Measurements from ENCODE around the gene OXCT1. TPM values are rescaled to one million over a fixed set of nuclear protein-coding genes. Genes with fewer than 3 reads are reported as not detected.

The OXCT1 gene
- total RNA-seq, 3 donors from 2014 or later = 8.9 to 27.0 (median 14.9) TPM

- Histone ChIP-seq H3K36me3 (ENCODE audit: low read depth) (no peaks in the 10 kb centered on the region), H3K4me1 (ENCODE audit: low read depth) (peaks cover 3% of the 10 kb centered on the region), H3K9me3 (no peaks in the 10 kb centered on the region), H3K4me3 (no peak overlapping the region)
- ATAC-seq (peak; percentile 60), DNase-seq (no peak)
- no peak for TF ChIP-seq CTCF (IDR thresholded peaks at IDR 0.05)
- intact Hi-C loops (cut with DNase I, micrococcal nuclease) = no loop called here
Observed at GRCh38 chr5:41835645-41836044, 34.6 kb downstream of the OXCT1 start.

GRCh38 chr5:41834506-41834905 lies 35.7 kb downstream of the OXCT1 start:
- TF ChIP-seq CTCF (IDR thresholded peaks at IDR 0.05) = no peak
- DNase-seq = no peak

GRCh38 chr5:41832430-41832829 lies 37.8 kb downstream of the OXCT1 start:
- H3K36me3 ChIP-seq (ENCODE audit: low read depth) = no peaks in the 10 kb centered on the region

More at GRCh38 chr5:41834506-41834905, 35.7 kb downstream of the OXCT1 start:
- Histone ChIP-seq H3K4me3 (no peak overlapping the region), H3K4me1 (ENCODE audit: low read depth) (peaks cover 3% of the 10 kb centered on the region), H3K9me3 (no peaks in the 10 kb centered on the region), H3K36me3 (ENCODE audit: low read depth) (no peaks in the 10 kb centered on the region)
- ATAC-seq = no peak
- intact Hi-C loops (cut with DNase I, micrococcal nuclease) = no loop called here

GRCh38 chr5:41831155-41831554 lies 39.1 kb downstream of the OXCT1 start:
- DNase-seq (no peak), ATAC-seq (no peak)
- no peaks in the 10 kb centered on the region for H3K9me3 ChIP-seq
- no peaks in the 10 kb centered on the region for H3K36me3 ChIP-seq (ENCODE audit: low read depth)
- H3K4me1 ChIP-seq (ENCODE audit: low read depth) = peaks cover 3% of the 10 kb centered on the region
- TF ChIP-seq CTCF (IDR thresholded peaks at IDR 0.05) = no peak
- intact Hi-C loops (cut with DNase I, micrococcal nuclease) = no loop called here
- H3K4me3 ChIP-seq = no peak overlapping the region

More at GRCh38 chr5:41832430-41832829, 37.8 kb downstream of the OXCT1 start:
- intact Hi-C loops (cut with DNase I, micrococcal nuclease) = no loop called here
- no peak for TF ChIP-seq CTCF (IDR thresholded peaks at IDR 0.05)
- Histone ChIP-seq H3K4me3 (no peak overlapping the region), H3K4me1 (ENCODE audit: low read depth) (peaks cover 3% of the 10 kb centered on the region), H3K9me3 (no peaks in the 10 kb centered on the region)
- no peak for DNase-seq
- ATAC-seq = no peak

- H3K4me1 ChIP-seq (ENCODE audit: low read depth) = no peaks in the 10 kb centered on the region
- intact Hi-C loops (cut with DNase I, micrococcal nuclease) = no loop called here
- ATAC-seq (no peak), DNase-seq (no peak)
- TF ChIP-seq CTCF (IDR thresholded peaks at IDR 0.05) = no peak
- H3K36me3 ChIP-seq (ENCODE audit: low read depth) = no peaks in the 10 kb centered on the region
- H3K9me3 ChIP-seq = no peaks in the 10 kb centered on the region
- H3K4me3 ChIP-seq = no peak overlapping the region
Observed at GRCh38 chr5:41827792-41828191, 42.4 kb downstream of the OXCT1 start.

GRCh38 chr5:41822036-41822435 lies 48.2 kb downstream of the OXCT1 start:
- no peak for ATAC-seq
- H3K4me3 ChIP-seq = no peak overlapping the region
- TF ChIP-seq CTCF (IDR thresholded peaks at IDR 0.05) = no peak
- no peaks in the 10 kb centered on the region for H3K4me1 ChIP-seq (ENCODE audit: low read depth)
- intact Hi-C loops (cut with DNase I, micrococcal nuclease) = no loop called here
- DNase-seq = no peak
- H3K9me3 ChIP-seq = no peaks in the 10 kb centered on the region
- H3K36me3 ChIP-seq (ENCODE audit: low read depth) = no peaks in the 10 kb centered on the region
